GM12801 (cell line): ENCODE data around the gene HMG20A.

Source experiments
- TF ChIP-seq, protein P1 (sequence below): IDR thresholded peaks from one replicate; pipeline ENCODE4 v1.5.1; 2011; ENCODE audit warnings: control low read depth; ENCODE audit not compliant: insufficient read length; ENCODE audit errors: extremely low read depth

Gene HMG20A

DNA sequence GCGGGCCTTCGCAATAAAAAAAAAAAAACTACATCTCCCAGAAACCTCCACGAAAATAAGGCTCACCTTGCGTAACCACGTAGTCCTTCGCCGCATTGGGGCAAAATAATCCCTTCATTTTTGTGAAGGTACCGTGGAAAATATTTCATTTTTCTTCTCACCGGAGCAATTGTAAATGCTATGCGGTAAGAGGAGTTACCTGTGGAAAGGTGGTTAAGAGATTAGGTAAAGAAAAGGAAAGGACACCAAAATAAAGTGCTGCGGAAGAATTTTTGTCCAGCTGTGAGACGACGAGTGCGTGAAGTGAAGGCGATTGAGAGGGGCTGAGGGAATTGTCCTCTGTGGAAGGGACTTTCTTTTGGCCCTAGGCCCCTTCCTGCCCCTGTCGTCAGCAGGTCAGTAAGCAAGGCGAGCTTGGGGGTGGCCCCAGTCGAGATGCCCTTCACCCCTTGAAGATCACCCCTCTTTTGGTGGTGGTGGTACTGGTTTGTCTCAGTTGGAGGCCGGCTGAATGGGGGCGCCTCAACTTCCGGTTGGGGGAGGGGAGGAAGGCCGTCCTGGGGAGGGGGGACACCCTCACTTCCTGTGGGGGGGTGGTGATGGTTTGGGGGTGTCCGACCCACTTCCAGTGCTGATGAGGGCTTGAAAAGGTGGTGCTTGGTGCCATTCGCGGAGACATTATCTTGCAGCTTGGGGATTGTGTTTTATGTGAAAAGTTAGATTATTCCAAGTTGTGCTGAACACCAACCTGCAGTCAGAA is at the start of gene HMG20A:
Gene HMG20A, plus strand, starts transcription at position 279 of the 760 bp plus-strand sequence. CDS start 37,520 bp downstream, outside the sequence.
- TF ChIP-seq, protein P1, sequence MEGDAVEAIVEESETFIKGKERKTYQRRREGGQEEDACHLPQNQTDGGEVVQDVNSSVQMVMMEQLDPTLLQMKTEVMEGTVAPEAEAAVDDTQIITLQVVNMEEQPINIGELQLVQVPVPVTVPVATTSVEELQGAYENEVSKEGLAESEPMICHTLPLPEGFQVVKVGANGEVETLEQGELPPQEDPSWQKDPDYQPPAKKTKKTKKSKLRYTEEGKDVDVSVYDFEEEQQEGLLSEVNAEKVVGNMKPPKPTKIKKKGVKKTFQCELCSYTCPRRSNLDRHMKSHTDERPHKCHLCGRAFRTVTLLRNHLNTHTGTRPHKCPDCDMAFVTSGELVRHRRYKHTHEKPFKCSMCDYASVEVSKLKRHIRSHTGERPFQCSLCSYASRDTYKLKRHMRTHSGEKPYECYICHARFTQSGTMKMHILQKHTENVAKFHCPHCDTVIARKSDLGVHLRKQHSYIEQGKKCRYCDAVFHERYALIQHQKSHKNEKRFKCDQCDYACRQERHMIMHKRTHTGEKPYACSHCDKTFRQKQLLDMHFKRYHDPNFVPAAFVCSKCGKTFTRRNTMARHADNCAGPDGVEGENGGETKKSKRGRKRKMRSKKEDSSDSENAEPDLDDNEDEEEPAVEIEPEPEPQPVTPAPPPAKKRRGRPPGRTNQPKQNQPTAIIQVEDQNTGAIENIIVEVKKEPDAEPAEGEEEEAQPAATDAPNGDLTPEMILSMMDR, result no peak

- TF ChIP-seq, protein P1, result no peak
Observed at GRCh38 chr15:77371850-77372563, 48.7 kb upstream of the HMG20A start.

DNA sequence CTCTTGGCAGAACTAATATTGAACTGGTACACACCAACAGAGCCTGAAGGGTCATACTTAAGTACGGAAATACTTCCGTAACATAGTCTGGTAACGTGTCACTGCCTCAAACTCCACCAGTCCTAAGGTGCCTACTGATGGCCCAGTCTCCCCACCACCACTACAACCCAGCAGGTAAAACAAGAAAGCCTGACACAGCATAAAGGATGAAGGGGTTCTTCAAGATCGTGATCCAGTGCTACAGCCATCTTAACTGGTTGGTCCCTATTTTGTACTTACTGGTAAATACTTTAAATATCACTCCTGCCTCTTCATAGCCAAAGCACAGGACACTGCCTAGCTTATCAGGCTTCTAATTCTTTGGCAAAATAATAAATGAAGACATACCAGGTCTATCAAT is 47.2 kb upstream of the HMG20A start:
- TF ChIP-seq, protein P1, result no peak

DNA sequence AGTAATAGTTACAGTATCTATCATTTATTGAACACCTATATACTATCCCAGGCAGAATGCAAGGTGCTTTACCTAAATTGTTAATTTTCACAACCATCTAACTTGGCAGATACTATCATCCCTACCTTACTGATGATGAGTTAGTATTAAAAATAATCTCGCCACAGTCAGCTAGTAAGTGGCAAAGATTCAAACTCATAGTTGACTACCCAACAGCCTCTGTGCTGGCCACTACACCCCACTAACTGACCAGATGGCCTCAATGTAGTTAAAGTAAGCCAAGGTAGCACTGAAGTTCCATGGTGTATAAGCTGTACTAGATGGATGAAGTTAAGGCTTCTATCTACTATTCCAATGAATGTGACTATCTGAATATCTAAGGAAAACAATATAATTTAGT is 45.6 kb upstream of the HMG20A start:
- TF ChIP-seq, protein P1, result no peak

DNA sequence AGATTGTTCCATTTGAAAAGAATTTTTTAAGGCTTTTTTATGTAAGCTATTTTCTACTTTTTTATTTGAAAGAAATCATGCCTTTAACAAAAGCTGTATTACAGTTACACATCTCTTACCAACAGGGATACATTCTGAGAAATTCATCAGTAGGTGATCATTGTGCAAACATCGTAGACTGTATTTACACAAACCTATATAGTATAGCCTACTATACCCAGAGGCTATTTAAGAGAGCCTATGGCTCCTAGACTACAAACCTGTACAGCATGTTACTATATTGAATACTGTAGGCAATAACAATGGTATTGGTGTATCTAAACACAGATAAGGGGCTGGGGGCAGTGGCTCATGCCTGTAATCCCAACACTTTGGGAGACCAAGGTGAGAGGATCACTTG is 43.9 kb upstream of the HMG20A start:
- TF ChIP-seq, protein P1, result no peak

GRCh38 chr15:77380033-77380432 is 40.7 kb upstream of the HMG20A start:
- TF ChIP-seq, protein P1, result no peak

DNA sequence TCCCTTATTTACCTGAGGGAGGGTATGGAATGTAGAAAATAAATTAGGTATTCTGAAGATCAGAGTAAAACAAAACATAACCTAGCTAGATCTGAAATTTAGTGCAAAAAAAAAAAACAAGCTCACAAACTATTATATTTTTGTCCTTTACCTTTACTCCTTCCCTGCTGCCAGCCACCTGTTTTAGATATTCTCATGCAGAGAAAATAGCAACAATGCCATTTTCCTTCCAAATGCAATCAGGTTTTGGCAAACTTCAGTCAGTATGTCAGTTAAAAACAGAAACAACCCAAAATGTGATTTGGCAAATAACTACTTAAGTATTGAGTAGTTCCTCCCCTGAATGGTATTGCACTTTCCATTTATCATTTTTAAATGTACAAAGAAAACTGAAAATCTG is 36.6 kb upstream of the HMG20A start:
- TF ChIP-seq, protein P1, result no peak
